ENCODE results near the gene TMEM91.
"Not testable (repeated sequence)": the region's sequence is repeated elsewhere in the genome, so short reads cannot be mapped to it uniquely, and the experiment has no call there.

The TMEM91 gene

DNA sequence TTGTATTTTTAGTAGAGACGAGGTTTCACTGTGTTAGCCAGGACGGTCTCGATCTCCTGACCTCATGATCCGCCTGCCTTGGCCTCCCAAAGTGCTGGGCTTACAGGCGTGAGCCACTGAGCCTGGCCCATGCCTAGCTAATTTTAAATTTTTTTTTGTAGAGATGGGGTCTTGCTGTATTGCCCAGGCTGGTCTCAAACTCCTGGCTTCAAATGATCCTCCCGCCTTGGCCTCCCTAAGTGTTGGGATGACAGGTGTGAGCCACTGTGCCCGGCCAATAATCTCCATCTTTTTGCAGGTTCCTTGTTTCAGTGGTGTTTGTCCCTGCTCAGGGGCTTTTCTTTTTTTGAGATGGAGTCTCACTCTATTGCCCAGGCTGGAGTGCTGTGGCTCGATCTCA lies 5.2 kb downstream of the TMEM91 start:
- DNase-seq (ENCODE audit: low spot score): not testable (repeated sequence)

DNA sequence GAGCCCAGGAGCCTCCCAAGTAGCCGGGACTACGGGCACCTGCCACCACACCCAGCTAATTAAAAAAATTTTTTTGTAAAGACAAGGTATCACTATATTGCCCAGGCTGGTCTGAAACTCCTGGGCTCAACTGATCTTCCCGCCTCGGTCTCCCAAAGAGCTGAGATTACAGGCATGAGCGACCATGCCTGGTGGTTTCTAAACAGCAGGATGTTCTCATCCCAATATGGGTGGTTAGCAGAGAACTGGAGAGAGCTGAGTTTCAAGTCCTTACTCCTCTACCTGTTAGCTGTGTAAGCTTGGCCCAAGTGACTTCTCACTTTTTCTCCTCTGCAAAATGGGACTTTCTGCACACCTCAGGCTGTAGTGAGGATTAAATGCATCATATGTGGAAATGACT lies 8.0 kb downstream of the TMEM91 start:
- no peak for DNase-seq (ENCODE audit: low spot score)

DNA sequence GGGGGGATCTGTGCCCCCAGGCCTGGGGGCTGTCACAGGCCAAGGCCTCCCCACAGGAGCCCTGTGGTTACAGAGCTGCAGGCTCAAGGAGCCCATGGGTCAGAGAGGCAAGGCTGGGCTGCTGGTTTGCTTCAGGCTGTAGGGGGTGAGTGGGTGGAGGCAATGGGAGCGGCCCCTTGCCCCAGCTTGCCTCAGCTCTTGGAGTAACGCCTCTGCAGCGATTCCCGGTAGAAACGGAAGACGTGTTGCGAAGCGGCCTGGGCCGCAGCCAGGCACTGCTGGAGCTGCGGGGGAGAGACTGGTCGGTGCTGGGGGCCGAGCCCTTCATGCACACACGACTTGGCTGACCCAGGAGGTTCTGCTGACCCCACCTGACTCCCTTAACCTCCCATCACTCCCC lies 10.1 kb downstream of the TMEM91 start:
- no peak for DNase-seq (ENCODE audit: low spot score)

DNA sequence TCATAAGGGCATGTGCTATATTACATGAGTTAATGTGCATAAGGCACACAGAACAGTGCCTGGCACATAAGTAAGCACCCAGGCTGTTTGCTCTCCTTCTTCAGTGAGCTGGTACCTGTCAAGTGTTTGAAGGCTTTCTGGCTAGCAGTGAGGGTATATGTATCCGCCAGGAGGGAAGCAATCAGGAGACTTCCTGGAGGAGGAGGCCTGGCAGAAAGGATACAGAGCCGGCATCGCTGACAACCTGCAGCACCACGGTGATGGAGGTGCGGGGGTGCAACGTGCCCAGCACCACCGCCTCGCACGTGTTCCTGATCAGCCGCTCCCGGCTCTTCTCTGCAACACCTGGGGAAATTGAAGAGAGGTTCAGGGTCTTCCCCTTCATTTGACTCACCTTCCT lies 15.3 kb downstream of the TMEM91 start:
- DNase-seq (ENCODE audit: low spot score): no peak

DNA sequence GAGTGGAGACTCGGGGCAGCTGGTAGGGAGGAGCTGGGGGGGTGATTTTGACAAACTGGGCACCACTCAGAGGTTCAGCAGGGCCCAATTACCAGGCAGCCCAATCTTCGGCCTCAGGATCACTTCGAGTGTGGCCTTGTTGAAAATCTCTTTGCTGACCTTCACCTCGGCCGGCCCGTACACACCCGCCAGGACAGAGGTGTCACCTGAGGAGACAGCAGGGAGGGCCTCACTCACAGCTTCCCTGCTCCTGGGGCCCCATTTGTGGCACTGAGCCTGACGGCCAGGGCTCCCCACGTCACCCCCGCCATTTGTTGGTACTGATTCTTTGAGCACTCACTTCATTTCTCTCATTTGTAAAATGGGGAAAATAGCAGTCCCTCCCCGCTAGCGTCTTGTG lies 16.4 kb downstream of the TMEM91 start:
- DNase-seq (ENCODE audit: low spot score): no peak

DNA sequence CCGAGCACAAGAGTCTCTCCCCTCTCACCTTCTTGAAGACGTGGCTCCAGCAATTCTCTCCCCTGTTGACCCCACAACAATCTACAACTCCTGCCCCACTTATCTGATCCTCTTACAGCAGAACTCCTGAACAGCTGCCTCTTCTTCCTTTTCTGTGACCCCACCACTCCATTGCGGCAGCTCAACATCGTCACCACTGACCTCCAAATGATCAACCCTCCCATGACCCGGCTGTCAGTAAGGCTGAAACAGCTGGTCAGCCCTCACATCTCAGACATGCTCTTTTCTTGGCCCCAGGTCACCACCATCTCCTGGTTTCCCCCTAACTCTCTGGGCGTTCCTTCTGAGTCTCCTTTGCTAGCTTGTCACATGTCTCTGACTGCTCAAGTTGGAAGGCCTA lies 19.0 kb downstream of the TMEM91 start:
- no peak for DNase-seq (ENCODE audit: low spot score)

DNA sequence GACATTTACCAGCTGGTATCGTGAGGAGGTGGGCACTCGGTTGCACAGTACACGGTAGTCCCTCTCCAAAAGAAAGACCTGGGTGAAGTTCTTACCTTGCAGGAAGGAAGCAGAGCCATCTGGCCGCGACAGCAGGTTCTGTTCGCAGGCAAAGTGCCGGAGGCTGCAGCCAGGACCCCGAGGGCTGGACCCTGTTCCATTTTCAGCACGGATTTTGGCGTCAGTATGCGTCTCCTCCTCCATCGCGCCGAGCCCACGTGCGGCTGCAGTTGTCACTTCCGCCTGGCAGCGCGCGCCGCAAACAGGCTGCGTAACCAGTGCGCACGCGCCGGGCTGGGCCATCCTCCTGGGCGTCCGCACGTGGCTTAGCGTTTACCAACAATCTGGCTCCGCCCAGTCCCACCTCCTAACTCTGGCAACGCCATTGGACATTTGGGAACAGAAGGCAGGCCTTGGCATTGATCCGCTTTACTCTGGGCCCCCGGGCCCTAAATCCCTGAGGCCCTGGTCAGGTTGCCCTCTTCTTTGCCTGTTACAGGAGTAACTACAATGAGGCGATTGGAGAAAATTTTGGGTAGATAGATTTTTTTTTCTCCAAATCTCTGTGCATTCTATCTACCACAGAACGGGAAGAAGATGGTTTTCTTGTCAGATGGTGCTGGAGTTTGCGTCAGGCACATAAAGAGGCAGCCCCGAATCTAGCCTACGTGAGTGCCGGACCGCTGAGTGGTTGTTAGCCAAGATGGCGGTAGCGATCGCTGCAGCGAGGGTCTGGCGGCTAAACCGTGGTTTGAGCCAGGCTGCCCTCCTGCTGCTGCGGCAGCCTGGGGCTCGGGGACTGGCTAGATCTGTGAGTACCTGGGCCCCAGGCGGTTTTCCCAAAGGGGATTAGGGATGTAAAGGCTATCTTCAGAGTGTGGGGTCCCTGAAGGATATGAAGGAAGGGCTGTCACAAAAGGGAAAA lies 21.0 kb downstream of the TMEM91 start, which contains the start of the genes BCKDHA and EXOSC5:
BCKDHA (plus strand) TSS at position 733 of the 964 bp plus-strand sequence; CDS start at position 743, 10 bp downstream.
EXOSC5 (minus strand) TSS at position 274 of the 964 bp plus-strand sequence; CDS start at position 243, 31 bp downstream.
- DNase-seq (ENCODE audit: low spot score): peak; percentile 98

DNA sequence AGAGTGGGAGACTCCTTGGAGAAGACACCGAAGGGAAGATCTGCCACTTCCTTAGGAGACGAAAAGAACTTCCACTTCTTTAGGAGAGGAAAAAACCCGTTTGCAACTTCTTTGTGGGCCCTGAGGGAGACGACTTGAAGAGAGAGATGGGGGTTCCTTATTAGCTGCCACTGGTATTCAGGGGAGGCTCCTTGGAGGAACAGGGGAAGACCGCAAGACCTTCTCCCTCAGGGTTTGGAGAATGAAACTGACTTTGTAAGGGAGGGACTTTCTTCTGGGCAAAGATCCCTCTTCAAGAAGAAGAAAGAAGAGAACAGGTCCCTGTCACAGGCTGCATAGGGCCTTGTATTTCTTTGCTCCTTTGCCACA lies 21.7 kb downstream of the TMEM91 start:
- no peak for DNase-seq (ENCODE audit: low spot score)

DNA sequence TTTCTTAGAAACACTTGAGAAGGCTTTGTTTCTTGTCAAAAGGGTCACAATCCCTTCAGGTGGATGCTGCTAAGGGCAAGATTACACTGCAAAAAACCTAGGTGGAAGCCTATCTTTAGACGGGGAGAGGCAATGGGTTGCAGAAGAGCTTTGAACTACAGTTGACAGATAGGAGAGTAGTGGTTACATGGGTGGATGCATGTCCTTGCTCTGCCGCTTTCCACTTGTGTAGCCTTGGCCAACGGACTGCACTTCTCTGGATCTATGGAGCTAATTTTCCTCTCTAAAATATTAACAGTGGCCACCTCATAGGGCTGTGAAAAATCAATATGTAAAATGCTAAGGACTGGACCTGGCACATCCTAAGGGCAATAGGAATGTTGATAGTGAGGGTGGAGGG lies 22.3 kb downstream of the TMEM91 start:
- no peak for DNase-seq (ENCODE audit: low spot score)

DNA sequence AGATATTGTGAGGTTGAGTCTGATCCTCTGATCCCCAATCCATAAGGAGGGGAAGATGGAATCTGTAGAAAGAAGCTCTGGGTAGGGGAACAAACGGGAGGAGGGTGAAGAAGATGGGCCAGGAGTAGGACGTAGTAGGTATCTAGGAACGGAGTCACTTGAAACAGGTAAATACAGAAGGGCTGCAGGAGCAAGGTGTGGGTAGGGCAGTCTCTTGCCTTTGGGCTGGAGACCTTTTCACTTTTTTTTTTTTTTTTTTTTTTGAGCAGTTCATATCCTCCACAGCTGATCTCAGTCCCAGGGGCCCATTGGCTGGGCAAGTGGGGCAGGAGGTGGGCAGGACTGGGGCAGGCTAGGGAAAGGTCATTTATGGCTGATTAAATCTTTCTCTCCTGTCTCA lies 22.8 kb downstream of the TMEM91 start:
- DNase-seq (ENCODE audit: low spot score): no peak

DNA sequence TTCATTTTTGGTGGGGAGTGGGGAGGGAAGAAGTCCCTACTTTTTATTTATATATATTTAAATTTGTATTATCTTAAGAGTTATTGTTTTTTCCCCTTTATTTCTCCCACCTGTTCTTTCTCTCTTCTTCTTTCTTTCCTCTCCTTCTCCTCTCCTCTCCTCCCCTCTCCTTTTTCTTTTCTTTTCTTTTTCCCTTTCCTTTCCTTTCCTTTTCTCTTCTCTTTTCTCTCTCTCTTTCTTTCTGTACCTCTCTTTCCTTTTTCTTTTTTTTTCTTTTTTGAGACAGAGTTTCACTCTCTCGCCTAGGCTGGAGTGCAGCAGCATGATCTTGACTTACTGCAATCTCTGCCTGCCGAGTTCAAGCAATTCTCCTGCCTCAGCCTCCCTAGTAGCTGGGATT lies 23.2 kb downstream of the TMEM91 start:
- no peak for DNase-seq (ENCODE audit: low spot score)

DNA sequence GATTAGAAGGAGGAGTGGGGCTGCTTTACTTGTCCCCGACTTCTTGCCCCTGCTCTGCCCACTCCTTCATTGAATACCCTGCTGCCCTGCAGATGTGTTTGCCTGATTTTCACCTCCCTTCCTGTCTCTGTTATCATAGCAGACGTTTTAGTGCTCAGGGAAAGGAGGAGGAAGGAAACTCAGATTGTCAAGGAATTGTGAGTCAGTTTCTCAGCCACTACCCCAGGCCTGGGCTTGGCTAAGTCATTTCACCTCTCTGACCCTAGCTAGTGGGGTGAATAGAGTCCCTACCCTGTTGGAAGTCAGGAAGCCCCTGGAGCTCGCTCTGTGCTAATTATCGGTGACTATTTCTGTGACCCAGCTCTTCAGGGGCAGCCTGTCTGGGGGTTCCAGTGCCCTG lies 25.1 kb downstream of the TMEM91 start:
- DNase-seq (ENCODE audit: low spot score): no peak

DNA sequence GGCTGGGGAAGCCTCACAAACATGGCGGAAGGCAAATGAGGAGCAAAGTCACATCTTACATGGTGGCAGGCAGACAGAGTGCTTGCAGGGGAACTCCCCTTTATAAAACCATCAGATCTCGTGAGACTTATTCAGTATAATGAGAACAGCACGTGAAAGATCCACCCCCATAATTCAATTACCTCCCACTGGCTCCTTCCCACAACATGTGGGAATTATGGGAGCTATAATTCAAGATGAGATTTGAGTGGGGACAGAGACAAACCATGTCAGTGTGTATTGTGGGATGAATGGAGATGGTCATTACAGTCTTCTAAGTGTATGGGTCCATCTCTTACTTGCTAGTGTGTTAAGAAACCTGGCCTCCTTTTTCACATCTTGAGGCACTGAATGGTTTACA lies 25.7 kb downstream of the TMEM91 start:
- DNase-seq (ENCODE audit: low spot score): no peak

DNA sequence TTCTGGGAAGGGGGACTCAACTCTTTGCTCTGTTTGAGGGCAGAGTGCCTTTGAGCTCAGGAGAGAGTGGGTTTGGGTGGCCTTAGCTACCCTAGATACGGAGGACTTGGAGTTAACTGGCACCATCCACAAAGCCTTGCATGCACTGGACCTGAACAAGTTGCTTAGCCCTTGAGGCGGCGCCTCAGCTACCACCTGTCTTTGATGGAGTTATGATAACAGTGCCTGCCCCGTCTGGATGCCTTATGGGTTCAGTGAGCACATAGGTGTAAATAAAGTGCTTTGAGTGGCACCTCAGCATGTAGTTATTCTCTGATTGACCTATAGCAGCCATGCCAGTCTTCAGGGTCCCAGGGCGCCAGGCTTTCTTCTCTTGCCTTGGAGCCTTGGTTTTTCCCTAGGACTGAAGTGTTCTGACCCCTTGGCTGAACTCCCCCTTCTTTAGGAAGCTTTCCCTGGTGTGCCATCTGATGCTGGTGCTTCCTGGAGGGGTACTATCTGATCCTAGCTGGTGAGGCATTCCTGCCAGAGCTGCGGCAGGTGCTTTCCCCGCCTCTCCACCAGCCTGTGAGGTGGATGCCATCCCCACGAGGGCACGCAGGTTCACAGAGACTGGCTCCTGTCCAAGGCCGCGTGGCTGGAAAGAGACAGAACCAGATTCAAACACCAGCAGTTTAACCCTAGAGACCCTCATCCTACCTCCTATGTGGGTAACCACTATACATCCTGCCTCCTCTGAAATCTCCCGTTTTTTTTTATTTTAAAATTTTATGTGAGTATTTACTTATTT lies 27.0 kb downstream of the TMEM91 start:
- DNase-seq (ENCODE audit: low spot score): no peak

DNA sequence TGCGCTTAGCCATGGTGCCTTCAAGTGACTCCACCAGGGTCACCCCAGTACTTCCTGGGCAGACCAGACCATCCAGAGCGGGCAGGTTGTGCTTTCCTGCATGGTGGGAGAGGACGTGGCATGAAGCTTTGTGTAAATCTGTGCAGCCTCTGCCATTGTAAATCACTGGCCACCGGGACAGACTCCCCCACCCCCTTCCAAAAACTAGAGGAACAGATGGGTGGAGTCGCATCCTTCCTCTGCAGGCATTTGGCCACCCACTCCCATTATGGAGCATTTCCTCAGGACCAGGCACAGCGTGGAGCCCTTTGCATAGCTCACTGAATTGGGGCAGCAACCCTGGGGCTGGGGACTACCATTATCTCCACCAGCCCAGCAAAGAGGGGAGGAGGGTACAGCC lies 29.4 kb downstream of the TMEM91 start:
- DNase-seq (ENCODE audit: low spot score): no peak

DNA sequence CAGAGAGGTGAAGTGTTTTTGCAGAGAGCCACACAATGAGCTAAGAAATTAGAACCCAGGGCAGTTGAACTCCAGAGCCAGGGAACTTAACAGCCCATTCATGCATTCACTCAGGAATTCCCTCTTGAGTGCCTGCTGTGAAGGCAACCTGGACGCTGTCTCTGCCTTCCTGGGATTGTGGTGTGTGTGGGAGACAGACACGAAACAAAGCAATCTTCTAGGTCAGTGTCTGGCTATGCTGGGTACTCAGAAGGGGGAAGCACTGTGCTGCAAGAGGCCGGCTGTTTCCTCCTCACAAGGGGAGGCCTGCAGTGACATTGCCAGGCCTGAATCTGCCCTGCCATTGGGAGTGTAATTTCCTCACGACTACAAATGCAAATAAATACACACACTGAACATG lies 30.9 kb downstream of the TMEM91 start:
- DNase-seq (ENCODE audit: low spot score): no peak

DNA sequence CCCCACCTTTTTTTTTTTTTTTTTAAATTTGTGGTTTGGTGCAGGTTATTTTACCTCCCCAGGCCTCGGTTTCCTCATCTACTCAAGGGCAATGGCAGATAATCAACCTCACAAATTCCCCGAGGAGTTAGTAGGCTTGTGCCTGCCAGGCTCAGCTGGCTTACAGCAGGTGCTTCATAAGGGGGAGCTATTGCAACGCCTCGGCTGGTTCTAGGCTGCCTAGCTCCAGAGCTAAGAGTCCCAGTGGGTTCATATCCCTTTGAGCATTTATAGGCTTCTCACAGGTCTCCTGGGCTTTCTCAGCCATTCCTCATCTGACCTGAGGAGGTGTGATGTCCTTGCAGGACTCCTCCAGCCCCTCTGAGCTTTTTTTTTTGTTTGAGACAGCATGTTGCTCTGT lies 31.9 kb downstream of the TMEM91 start:
- DNase-seq (ENCODE audit: low spot score): no peak

DNA sequence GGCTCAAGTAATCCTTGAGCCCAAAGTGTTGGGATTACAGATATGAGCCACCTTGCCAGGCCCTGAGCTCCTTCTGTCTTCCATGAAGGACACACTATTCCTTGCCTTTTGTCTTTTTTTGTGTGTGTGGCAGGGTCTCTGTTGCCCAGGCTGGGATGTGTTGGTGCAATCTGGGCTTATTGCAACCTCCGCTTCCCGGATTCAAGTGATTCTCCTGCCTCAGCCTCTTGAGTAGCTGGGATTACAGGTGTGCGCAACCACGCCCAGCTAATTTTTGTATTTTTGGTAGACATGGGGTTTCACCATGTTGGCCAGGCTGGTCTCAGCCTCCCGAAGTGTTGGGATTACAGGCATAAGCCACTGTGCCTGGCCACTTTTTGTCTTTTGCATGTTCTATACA lies 32.5 kb downstream of the TMEM91 start:
- DNase-seq (ENCODE audit: low spot score): not testable (repeated sequence)

DNA sequence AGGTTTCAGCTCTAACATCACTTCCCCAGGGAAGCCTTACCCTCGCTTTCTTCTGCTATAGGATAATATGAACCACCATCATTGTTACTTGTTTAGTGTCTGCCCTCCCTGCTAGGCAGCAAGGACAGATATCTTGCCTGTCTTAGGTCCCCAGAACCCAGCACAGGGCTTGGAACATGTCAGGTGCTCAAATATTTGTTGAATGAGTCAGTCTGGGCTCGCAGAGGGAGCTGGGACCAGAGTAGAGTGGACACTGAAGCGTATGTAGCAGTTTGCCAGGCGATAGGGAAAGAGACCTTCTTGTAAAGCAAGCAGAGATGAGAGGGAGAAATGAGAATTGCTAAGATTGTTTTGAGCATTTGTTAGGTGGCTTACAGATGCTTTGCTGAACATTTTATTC lies 33.0 kb downstream of the TMEM91 start:
- peak; percentile 87 for DNase-seq (ENCODE audit: low spot score)

DNA sequence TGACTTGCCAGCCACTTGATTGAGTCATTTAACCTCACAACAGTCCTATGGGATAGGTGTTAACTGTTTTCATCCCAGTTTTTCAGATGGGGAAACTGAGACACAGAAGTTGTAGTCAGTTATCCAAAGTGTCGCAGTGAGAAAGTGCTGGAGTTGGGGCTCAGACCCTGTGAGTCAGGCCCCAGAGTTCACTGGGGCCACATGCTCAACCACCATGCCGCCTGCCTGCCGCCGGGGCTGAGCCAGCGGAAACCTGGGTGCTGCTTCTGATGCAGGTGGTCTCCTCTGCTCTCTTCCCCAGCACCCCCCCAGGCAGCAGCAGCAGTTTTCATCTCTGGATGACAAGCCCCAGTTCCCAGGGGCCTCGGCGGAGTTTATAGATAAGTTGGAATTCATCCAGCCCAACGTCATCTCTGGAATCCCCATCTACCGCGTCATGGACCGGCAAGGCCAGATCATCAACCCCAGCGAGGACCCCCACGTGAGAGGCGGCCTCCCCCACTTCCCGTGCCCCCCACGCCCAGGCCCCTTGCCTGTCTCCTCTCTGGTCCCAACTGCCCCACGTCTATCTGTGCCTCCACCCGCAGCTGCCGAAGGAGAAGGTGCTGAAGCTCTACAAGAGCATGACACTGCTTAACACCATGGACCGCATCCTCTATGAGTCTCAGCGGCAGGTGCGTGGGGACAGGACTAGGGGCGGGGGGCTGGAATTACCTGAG lies 34.2 kb downstream of the TMEM91 start:
- no peak for DNase-seq (ENCODE audit: low spot score)

DNA sequence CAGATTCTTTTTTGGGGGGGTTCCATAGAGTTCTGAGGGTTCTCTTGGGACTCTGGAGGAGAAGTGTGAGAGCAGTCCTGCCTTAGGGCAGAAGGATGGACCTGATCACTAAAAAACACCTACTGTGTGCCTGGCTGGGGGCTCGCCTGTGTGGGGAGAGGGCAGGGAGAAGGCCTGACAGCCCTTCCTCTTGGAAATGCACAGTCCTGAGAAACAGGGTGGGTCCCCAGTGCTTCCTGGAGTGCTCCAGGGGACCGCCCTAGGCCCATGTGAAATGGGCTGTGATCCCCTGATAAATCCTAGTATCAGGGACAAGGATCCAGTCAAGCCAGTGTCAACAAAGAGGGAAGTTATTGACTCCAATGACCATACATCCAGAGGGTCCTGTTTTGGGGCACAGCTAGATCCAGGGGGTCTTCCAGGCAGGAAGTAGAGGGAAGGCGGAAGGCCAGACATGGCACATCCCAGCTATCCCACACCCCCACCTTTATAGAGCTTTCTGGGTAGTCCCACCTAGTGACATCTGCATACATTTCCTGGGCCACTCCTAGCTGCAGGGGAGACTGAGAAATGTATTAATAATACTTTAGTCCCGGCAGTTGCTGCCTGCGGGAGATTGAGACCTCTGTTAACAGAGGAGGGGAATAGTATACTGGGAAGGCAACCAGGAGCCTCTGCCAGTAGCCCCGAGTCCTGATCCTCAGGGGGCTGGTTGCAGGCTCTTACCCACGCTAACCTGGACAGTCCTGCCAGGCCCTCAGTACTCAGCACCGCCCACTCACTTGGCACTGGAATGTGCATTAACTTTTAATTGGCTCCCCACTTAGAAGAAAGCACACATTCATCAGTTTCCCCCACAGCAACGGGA lies 35.0 kb downstream of the TMEM91 start:
- no peak for DNase-seq (ENCODE audit: low spot score)

DNA sequence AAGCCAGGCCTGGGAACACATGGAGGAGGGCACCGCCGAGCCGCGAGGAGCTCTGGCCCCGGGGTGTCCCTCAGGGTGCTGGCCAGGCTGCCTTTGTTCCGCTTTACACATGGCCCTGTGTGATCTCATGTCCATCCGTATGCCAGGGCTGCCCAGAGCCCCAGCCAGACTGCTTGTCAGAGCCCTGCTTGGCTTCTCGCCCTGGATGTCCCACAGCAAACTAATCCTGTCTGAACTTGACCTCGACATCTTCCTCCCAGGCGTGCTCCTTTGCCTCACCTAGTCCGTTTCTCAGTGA lies 35.6 kb downstream of the TMEM91 start:
- no peak for DNase-seq (ENCODE audit: low spot score)
